OCI-M1 (cell line): ENCODE measurements around the gene PKHD1.

Source experiments
- DNase-seq: peaks from one replicate; lab custom pipeline; 2025; lab: John Stamatoyannopoulos, UW

PKHD1 gene, protein sequence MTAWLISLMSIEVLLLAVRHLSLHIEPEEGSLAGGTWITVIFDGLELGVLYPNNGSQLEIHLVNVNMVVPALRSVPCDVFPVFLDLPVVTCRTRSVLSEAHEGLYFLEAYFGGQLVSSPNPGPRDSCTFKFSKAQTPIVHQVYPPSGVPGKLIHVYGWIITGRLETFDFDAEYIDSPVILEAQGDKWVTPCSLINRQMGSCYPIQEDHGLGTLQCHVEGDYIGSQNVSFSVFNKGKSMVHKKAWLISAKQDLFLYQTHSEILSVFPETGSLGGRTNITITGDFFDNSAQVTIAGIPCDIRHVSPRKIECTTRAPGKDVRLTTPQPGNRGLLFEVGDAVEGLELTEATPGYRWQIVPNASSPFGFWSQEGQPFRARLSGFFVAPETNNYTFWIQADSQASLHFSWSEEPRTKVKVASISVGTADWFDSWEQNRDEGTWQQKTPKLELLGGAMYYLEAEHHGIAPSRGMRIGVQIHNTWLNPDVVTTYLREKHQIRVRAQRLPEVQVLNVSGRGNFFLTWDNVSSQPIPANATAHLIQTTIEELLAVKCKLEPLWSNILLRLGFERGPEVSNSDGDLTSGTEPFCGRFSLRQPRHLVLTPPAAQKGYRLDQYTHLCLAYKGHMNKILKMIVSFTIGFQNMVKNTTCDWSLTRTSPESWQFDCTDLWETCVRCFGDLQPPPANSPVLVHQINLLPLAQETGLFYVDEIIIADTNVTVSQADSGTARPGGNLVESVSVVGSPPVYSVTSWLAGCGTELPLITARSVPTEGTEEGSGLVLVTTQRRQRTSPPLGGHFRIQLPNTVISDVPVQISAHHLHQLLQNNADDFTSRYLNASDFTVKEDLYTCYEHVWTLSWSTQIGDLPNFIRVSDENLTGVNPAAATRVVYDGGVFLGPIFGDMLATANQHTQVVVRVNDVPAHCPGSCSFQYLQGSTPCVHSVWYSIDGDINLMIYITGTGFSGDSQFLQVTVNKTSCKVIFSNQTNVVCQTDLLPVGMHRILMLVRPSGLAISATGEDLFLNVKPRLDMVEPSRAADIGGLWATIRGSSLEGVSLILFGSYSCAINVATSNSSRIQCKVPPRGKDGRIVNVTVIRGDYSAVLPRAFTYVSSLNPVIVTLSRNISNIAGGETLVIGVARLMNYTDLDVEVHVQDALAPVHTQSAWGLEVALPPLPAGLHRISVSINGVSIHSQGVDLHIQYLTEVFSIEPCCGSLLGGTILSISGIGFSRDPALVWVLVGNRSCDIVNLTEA (N-terminal part only)

DNA sequence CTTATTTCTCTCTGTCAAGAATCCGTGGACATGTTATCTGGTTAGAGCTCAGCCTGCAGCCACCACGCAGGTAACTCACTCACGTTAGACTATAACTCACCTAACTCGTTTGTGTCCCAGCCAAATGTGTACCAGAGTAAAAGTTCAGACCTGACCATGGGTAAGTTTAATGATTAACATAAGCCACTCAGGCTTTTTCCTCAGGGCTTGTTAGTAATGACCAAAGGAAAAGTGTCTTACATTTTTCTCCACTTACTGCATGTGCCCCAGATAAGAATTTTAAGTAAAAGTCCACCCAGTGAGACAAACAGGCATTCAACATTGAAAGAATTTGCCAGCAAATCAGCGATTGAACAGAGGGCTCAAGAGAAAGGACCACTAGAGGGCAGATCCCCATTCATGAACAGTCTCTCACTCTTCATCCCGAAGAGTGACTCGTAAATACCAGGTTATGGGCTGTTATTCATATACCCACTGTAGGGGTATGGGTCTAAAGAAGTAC lies at the start of gene PKHD1:
Gene PKHD1 (minus strand): TSS at position 116 of the 502 bp plus-strand sequence. CDS start 2,680 bp downstream, outside the sequence.
- peak; percentile 51 for DNase-seq

DNA sequence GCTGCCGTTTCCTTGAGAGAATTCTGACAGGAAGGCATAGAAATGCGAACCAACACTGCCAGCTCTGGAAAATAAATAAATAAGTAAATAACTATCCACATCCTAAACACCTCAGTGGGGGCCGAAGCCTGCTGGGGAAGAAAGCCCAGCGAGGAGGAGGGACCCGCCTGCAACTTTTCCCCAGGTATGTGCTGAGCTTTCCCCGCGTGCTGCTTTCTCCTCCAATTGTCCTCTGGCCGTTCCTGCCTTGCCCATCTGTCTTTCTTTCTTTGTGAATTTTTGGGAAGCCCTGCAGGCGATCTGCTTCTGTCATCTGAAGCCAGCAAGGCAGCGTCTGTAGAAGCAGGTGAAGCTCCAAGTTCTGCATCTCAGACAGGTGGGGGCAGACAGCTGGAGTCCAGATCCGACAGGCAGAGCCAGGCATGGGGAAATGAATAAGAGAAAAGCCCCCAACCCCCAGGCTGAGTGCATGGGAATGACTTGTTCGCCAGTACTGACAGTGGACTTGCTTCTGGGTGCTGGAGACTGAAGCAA lies 49.6 kb upstream of the PKHD1 start:
- no peak for DNase-seq

DNA sequence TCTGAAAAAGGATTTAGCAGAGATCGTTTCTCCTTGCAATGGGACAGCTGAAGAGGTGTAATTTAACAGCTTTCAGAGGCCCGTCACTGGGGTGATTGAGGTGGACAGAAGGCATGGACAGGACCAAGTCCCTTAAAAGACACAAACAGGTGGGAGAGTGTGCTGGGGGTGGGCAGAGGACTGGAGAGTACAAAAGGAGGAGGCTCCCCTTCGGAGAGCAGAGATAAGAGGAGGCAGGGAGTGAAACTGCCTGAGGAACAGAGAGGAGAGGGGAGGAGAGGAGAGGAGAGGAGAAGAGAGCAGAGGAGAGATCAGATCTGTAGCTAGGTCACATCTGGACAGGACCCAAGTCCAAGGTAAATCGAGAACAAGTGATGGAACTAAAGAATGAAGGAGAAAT lies 48.6 kb upstream of the PKHD1 start:
- DNase-seq = no peak

DNA sequence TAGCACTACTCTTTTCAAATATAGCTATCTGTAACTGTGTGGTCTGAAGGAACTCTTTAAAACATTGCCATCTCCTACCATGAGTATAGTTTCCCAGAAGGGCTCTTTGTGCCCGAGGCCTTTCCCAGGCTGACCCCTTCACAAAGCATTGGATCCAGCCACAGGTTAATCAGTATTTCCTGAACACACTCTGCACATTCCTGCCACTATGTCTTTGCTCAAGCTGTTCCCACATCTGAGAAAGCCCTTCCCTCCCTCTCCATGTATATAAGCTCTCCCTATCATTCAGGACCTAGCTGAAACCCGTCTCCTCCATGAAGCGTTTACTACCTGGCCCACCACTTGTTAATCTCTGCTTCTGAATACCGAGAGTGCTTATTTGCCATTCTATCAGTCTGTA lies 47.8 kb upstream of the PKHD1 start:
- DNase-seq = no peak

DNA sequence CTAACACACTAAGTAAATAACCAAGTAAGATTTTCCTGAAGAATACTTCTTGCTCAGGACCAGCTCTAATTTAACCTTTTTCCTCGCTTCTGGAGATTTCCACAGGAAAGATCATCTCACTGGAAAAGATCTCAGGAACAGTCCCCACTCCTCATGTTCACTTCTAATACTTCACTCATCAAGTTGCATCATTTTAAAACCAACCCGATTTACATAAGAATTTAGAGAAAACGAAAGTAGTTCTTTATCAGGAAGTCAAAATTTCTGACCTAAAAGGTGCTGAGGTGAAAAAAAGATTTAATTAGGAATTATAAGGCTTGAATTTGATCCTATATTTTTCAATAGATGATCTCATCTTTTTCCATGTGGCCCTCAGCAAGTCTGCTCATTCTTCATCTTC lies 46.6 kb upstream of the PKHD1 start:
- peak; percentile 53 for DNase-seq

DNA sequence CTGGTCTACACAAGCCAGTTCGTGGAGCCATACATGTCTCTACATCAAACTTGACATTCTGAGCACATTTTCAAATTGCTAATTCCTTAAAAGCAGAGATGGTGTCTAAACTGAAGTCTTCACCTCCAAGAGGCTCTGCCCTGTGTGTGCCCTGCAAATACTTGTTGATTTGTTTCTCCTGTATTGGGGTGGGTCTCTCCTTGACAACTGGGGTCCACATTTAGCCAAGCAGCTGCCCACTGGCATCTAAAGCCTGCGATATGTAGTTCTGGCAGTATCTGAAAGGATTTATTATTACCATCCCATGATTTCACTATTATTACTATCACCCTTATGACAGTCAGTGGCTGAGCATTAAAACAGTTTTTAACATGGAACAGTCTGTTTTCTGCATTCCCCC lies 45.9 kb upstream of the PKHD1 start:
- no peak for DNase-seq

DNA sequence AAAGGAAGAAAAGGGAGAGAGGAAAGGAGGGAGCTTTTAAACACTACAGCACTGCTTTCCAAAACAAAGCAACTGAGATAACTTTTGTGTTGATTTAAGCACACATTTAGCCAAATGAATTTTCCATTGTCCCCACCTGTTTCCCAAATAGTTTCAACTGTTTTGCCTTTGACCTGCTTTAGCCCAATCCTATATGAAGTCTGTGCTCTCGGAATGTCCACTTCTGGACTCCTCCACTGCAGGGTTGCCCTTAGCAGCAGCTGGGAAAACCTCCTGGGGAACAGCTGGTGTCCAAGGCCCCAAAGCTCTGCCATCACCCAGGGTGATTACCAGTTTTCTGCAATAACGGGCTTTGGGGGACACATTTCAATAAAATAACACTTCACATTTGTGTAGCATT lies 44.9 kb upstream of the PKHD1 start:
- DNase-seq = no peak

DNA sequence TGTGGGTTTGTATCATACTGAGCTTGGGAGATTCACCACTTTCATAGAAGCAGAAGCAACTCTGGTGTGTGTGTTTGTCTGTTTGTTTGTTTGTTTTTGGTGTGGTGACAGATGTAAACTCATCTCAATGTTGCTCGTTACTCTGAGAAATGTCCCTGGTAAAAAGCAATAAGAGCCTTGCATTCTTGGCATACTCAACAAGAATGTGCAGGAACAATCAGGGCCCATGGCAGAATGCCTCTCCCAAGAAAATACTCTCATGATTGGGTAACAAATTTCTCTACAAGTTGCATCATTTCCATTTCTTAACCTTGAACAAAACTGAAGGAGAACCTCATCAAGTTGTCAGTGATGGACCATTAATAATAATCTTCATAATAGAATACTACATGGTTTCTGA lies 43.0 kb upstream of the PKHD1 start:
- DNase-seq = no peak

DNA sequence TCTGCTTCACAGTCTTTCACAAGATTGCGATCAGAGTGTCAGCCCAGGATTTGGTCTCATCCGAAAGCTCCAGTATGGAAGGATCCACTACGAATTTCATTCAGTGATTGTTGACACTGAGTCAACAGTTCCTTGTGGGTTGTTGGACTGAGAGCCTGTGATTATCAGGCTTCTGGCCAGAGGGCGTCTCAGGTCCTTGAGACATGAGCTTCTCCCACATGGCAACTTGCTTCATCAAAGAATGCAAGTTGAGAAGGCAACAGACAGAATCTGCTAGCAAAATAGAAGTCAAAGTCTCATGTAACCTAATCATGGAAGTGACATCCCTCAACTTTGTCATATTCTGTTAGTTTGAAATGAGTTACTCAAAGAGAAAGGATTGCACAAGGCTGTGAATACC lies 40.5 kb upstream of the PKHD1 start:
- peak; percentile 22 for DNase-seq

DNA sequence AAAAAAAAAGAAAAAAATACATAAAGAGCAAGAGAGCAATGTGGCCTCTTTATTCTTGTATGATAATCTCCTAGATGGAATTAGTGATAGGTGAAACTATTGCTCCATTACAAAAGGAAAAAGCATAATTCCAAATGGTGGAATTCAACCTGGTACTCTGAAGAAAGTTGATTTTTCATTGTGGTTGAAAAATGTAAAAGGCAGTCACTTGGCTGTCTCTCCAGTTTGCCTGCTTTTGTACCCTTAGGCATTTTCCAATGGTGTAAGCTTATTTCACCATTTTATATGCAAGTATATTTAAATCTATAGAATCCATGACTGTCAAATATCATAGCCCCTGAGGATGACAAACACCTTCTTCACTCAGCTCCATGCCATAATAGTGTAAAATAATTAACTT lies 38.8 kb upstream of the PKHD1 start:
- no peak for DNase-seq

DNA sequence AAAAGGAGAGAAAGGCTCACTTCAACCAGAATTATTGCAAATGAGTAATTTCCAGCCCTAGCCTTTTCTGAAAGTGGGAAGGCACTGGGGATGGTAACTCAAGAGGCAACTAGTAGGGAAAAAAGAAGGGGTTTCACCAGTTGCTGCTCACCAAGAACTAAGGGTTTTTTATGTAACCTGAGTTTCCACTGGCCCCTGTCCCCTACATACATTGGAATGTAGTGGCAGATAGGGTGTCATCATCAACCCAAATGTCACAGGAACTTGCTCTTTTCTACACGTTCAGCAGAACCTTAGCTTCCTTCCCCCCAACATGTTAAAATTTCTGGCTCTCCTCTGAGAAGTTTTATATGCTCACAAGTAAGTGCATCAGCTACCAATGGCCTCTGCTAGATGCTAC lies 38.2 kb upstream of the PKHD1 start:
- DNase-seq = no peak

DNA sequence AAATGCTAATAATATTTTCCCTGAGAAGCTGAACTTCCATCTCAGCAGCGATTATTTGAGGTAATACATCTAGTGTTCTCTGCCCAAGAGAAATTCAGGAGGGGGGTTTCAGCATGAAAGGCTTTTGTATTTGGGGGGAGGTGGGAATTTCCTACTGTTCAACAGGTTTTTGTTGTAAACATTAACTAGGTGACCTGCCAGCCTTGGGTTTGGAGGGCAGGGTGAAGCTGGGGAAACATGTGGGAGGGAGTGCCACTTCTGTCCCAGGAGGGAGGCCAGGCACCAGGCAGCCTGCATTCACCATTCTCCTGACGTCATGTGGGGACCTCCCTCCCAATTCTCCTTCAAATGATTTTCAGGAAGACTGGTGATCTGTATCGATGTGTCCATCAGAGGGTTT lies 37.7 kb upstream of the PKHD1 start:
- no peak for DNase-seq

DNA sequence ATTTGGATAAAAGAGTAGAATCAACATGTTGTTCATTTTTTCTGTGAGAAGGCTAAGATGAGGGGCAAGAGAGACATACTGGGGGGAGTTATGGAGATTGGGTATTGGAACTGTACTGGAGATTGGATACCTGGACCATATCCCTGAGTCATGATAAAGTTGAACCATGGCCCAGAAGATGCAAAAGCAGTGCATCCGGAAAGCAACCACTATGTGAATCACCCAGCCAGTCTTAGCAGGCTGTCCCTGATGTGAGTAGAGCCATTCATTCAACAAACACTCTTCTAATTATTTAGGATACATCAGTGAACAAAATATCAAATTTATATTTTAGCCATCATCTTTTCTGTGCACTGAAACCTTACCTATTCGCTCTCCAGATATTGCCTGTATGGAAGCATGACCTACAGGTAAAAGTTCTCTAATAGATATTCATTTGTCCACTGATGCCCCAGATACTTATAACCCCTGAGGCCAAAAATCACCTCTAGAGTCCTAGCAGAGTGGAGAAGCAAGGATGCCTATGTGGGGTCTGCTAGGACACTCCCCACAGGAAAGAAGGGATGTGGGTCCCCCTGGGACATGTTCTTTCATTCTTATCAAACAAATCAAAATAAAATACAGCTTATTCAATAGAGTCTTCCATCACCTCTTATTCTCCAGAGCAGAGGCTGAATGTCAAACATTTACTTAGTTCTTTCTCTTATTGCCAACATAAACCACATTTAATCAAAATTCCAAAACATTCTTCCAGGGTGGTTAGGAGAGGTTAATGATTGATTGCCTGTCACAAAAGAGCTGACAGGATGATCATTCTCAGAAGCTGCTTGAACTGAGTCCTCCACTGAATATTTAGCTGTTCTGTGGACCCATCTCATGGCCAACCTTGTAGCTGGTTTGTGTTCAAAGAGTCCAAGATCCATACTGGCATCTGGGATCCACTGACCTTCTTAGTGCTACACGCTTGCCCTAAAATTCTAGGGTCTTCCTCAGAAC lies 37.0 kb upstream of the PKHD1 start:
- no peak for DNase-seq

DNA sequence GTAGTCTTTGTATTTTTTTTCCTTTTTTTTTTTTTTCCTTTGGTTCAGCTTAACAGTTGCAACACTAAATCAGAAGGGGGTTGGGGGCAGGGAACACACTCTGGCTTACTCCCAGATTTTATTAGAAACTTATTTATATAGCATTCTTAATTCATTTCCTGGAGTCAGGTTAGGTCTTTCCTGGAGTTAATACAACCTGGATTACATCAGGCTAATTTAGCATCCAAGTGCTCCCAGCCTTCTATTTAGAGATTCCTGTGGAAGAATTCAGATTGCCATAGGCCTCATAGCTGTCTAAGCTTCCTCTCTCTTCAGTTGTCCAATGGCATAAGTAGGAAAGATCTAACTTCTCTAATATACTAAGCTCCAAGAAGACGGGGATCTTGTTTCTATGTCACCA lies 35.8 kb upstream of the PKHD1 start:
- DNase-seq = no peak

DNA sequence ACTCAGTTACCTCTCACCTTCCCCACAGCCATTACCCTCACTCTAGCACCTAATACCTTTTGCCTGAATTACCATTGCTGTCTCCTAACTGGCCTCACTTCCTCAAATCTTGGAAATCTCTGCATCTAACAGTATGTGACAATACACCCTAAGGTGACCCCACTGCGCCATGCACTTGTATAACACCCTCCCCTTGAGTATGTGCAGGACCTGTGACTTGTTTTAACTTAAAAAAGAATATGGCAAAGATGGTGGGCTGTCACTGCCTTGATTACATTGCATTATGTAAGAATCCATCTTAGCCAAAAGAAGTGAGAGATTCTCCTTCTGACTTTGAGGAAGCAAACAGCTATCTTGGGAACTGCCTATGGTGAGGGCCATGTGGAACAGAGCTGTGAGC lies 29.9 kb upstream of the PKHD1 start:
- no peak for DNase-seq

DNA sequence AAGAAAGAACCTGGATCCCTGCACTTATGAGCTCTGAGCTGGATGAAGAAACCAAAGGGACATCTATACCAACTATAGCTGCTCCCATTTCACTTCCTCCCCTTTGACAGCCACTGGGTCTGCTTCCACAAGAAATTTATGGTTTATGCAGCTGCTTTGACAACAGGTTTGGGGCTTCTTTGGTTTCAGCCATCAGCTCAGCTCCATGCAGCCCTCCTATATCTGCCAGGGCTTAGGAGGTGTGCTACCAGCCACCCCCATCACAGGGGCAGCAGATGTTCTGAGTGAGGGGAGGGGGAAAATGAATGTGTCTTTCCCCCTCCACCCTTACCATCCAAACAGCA lies 29.2 kb upstream of the PKHD1 start:
- no peak for DNase-seq

DNA sequence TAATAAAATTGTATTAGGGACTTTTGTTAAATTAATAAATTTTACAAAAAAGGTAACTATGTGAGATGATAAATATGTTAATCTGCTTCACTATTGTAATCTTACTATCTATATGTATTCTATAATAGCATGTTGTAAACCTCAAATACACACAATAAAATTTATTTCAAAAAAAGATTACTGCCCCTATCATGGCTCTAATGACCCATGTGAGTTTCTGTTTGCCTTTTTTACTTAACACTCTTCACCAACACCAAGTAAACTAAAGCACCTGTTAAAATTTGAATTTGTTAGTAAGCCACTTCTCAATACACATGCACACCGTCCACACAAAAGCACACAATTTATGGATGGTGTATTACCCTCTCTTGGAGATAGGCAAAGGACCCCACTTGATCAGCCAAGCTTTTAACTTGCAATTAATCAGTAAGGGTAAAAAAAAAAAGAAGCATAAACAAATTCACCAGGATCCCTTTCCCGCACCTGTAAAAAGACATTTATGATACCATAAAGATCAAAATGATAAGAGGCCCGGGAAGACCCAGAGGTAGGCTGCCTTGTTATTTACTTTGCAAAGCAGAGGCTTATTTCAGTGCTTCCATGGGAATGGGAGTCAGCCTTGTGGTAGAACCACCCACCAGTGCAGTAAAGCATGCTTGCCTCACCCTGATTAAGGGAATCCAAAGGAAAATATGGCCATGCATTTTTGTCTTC lies 28.6 kb upstream of the PKHD1 start:
- no peak for DNase-seq

DNA sequence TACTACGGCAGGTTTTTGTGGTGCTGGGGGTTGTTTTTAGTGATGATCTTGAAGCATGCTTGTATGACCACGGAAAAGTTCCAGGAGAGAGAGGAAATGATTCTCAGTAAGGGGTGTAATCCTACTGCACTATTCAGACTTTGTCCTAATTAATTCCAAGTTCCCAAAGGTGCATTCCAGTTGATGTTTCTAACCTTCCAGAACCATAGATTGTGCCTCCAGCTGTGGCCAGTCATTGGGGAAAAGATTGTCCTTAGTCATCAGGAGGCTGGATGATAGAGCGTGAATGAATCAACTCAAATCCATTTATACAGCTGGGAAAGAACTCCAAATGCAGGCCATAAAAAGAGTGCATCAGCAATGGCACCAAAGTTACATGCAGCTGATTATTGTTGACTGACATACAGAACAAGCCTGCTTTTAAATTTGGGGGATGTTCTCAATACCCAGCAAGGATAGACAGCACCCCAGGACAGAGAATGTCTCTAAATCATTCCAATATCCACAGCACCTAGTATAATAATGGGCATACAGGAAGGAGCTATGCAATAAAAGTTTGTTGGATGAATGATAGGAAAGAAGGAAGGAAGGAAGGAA lies 27.8 kb upstream of the PKHD1 start:
- no peak for DNase-seq

DNA sequence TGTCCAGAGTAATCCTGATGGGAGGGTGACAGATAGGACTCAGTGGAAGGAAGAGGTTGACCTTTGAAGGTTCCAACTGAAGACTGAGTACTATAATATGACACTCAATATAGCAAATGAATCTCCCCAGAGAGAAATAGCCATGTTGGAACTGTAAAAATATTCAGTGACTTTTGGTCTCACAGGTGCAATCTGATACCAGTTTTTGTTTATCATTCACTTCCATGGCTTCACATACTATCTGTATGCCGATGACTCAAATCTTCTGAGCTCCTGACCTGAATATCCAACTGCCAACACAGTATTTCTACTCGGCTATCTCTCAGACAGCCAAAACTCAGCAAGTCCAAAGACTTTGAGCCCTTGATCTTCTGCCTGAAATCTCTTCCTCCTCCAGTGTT lies 21.8 kb upstream of the PKHD1 start:
- DNase-seq = no peak

DNA sequence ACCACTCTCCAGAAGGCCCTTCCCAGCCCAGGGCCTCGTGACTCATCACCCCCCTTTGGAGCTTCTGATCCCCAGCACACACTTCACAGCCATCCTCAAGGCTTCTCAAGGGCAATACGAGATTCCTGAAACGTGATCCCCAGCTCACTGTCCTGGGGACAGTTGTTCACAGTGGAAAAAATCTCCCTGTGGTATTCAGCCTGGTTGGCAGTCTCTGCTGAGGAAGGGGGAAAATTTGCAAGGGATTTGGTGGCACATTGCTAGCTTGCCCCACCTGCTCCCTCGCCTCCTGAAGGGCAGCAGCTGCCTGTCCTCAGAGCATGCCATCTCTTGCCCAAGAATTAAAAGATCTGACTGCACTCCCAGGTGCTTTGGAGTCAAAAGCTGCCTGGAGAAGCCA lies 20.7 kb upstream of the PKHD1 start:
- DNase-seq = no peak
